Measurements from ENCODE around the gene ATAD3C. TPM values are rescaled to one million over a fixed set of nuclear protein-coding genes. Genes with fewer than 3 reads are reported as not detected.
"Not testable (repeated sequence)": the region's sequence is repeated elsewhere in the genome, so short reads cannot be mapped to it uniquely, and the experiment has no call there.

ATAD3C gene, protein sequence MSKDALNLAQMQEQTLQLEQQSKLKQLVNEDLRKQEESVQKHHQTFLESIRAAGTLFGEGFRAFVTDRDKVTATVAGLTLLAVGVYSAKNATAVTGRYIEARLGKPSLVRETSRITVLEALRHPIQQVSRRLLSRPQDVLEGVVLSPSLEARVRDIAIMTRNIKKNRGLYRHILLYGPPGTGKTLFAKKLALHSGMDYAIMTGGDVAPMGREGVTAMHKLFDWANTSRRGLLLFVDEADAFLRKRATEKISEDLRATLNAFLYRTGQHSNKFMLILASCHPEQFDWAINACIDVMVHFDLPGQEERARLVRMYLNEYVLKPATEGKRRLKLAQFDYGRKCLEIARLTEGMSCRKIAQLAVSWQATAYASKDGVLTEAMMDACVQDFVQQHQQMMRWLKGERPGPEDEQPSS
- polyA plus RNA-seq (2012; ENCODE audit: low read depth, missing spikeins) = 0.40 TPM

GRCh38 chr1:1449099-1449739 is at the start of gene ATAD3C:
Gene ATAD3C (plus strand): TSS chr1:1449689. CDS start chr1:1450684, 995 bp downstream.
- no peak for DNase-seq (ENCODE audit: insufficient read length, low spot score)
- no peak for FAIRE-seq
- TF ChIP-seq POLR2AphosphoS5 (IDR thresholded peaks at IDR 0.05; ENCODE audit: low read depth, low read length) (no peak), TAF1 (IDR thresholded peaks at IDR 0.05; ENCODE audit: low read depth, low read length) (no peak)

DNA sequence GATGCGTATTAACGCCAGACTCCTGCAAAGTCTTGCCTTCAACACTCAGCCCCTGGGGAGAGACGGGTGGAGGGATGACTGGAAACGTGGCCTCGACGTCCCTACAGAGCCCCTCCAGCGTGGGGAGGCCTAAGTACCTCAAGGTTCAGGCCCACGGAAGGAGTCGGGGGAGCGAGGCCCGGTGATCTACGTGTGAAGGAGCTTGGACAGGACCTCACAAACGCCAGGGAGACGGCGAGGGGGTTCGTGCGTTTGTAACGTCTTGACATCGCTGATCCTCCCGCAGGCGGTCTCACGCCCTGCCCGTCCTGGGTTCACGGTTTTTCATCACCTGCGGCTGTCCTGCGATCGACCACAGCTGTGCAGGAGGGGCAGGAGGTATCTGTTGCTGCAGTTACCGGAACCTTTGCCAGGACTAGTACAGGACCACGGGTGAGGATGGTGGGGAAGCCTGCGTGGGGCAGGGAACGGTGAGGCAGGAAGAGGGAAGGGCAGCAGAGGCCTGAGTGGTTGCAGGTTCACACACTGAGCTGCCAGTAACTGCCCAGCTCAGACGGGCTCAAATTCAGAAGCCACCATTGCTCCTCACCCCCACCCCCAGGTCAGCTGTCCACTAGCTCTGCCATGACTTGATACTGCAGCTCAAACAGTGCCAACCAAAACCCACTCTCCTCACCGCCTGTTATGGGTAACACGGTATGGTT is 49.5 kb upstream of the ATAD3C start:
- peak; percentile 66 for FAIRE-seq
- DNase-seq (ENCODE audit: insufficient read length, low spot score) = no peak
- TF ChIP-seq POLR2AphosphoS5 (IDR thresholded peaks at IDR 0.05; ENCODE audit: low read depth, low read length) = peak; percentile 65
- no peak for TF ChIP-seq SPI1 (IDR thresholded peaks at IDR 0.05; ENCODE audit: low read depth, low read length)
- 0 out of 2 replicates have a peak, but pooled peaks have one; percentile 20 for TF ChIP-seq TAF1 (IDR thresholded peaks at IDR 0.05; ENCODE audit: low read depth, low read length)

- no peak for FAIRE-seq
- DNase-seq (ENCODE audit: insufficient read length, low spot score) = no peak
- TF ChIP-seq TAF1 (IDR thresholded peaks at IDR 0.05; ENCODE audit: low read depth, low read length) = 0 out of 2 replicates have a peak, but pooled peaks have one; percentile 0
- TF ChIP-seq PAX5 (IDR thresholded peaks at IDR 0.05; ENCODE audit: insufficient read depth, low read length, severe bottlenecking) = no peak
- TF ChIP-seq POLR2AphosphoS5 (IDR thresholded peaks at IDR 0.05; ENCODE audit: low read depth, low read length) = peak; percentile 27
- TF ChIP-seq POU2F2 (IDR thresholded peaks at IDR 0.05; ENCODE audit: low read depth, low read length) = peak; percentile 21; the same call in 1 of the 2 replicates
- TF ChIP-seq POLR2A (IDR thresholded peaks at IDR 0.05; ENCODE audit: low read depth, low read length) = 0 out of 2 replicates have a peak, but pooled peaks have one; percentile 29
- TF ChIP-seq SPI1 (IDR thresholded peaks at IDR 0.05; ENCODE audit: low read depth, low read length) = no peak
Measured at GRCh38 chr1:1400576-1401456, 48.7 kb upstream of the ATAD3C start.

- DNase-seq (ENCODE audit: insufficient read length, low spot score) = no peak
- TF ChIP-seq POLR2A (IDR thresholded peaks at IDR 0.05; ENCODE audit: low read depth, low read length) = peak; percentile 41; the same call in 1 of the 2 replicates
- no peak for TF ChIP-seq POU2F2 (IDR thresholded peaks at IDR 0.05; ENCODE audit: low read depth, low read length)
- no peak for TF ChIP-seq TAF1 (IDR thresholded peaks at IDR 0.05; ENCODE audit: low read depth, low read length)
- TF ChIP-seq SPI1 (IDR thresholded peaks at IDR 0.05; ENCODE audit: low read depth, low read length) = no peak
- no peak for TF ChIP-seq PAX5 (IDR thresholded peaks at IDR 0.05; ENCODE audit: insufficient read depth, low read length, severe bottlenecking)
- TF ChIP-seq POLR2AphosphoS5 (IDR thresholded peaks at IDR 0.05; ENCODE audit: low read depth, low read length) = 0 out of 2 replicates have a peak, but pooled peaks have one; percentile 12
- no peak for FAIRE-seq
Measured at GRCh38 chr1:1401457-1402010, 48.0 kb upstream of the ATAD3C start.

DNA sequence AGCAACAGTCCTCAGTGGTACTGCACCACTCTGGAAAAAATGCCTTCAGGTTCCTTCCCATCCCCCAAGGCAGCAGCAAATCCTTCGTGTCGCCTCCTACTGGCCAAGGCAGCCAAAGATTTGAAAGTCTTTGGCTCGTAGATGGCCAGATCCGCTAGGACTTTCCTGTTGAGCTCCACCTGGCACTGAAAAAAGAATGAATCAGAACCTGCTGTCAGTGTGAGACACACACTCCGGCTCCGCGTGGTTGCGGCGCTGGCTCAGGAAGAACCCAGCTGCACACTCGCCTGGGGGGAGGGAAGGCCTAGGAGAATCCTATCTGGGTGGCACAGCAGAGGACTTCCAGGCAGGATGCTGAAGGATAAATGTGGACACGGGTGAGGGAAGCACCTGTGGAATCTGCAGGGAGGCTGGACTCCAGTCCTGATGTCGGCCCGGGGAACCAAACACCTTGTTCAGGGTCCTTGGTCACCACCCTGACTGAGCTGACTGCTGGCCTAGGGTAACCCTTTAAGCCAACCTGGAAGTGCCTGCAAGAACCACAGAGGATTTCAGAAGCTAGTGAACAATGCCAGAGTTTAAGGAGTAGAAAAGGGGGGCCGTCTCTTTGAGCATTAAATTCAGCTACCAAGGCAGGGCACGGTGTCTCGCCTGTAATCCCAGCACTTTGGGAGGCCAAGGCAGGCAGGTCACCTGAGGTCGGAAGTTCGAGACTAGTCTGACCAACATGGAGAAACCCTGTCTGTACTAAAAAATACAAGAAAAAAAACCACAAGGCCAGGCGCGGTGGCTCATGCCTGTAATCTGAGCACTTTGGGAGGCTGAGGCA is 47.2 kb upstream of the ATAD3C start:
- FAIRE-seq (no peak), DNase-seq (ENCODE audit: insufficient read length, low spot score) (no peak)
- TF ChIP-seq TAF1 (IDR thresholded peaks at IDR 0.05; ENCODE audit: low read depth, low read length) (no peak), POLR2AphosphoS5 (IDR thresholded peaks at IDR 0.05; ENCODE audit: low read depth, low read length) (peak; percentile 63)

DNA sequence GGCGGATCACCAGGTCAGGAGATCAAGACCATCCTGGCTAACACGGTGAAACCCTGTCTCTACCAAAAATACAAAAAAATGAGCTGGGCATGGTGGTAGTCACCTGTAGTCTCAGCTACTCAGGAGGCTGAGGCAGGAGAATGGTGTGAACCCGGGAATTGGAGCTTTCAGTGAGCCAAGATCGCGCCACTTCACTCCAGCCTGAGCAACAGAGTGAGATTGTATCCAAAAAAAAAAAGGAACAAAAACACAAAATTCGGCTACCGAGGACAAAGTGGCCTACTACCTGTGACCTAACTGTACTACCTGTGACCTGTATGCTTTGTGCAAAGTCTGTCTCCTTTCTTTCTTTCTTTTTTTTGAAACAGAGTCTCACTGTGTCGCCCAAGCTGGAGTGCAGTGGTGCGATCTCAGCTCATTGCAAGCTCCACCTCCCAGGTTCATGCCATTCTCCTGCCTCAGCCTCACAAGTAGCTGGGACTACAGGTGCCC is 46.5 kb upstream of the ATAD3C start:
- not testable (repeated sequence) for DNase-seq (ENCODE audit: insufficient read length, low spot score); FAIRE-seq

- DNase-seq (ENCODE audit: insufficient read length, low spot score) = no peak
- no peak for TF ChIP-seq POLR2AphosphoS5 (IDR thresholded peaks at IDR 0.05; ENCODE audit: low read depth, low read length)
- TF ChIP-seq PAX5 (IDR thresholded peaks at IDR 0.05; ENCODE audit: insufficient read depth, low read length, severe bottlenecking) = no peak
- no peak for TF ChIP-seq SPI1 (IDR thresholded peaks at IDR 0.05; ENCODE audit: low read depth, low read length)
- TF ChIP-seq POLR2A (IDR thresholded peaks at IDR 0.05; ENCODE audit: low read depth, low read length) = no peak
- TF ChIP-seq TAF1 (IDR thresholded peaks at IDR 0.05; ENCODE audit: low read depth, low read length) = no peak
- peak; percentile 21; the same call in 1 of the 2 replicates for TF ChIP-seq POU2F2 (IDR thresholded peaks at IDR 0.05; ENCODE audit: low read depth, low read length)
- FAIRE-seq = no peak
Measured at GRCh38 chr1:1403653-1404052, 45.8 kb upstream of the ATAD3C start.

DNA sequence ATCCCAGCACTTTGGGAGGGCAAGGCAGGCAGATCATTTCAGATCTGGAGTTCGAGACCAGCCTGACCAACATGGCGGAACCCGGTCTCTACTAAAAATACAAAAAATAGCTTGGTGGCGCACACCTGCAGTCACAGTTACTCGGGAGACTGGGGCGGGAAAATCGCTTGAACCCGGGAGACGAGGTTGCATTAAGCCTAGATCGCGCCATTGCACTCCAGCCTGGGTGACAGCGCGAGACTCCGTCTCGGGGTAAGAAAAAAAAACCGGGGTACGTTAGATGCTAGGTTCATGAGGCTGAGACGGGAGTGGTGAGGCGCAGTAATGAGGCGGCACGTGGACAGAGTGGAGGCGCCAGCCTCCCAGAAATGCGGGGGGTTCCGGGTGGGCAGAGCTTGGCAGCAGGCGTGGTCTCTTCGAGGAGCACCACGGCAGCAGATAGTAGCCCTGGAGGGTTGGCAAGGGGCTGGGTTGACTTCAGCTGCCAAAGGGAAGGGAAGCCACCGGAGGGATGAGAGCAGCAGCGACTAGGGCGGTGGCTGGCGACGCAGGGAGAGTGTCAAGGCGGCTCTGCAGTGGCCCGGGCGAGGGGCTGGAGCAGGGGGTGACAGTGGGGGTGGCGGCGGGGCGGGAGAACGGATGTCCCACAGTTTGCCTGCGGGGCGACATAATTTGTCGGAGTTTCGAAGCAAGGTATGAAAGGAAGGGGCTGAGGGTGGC is 43.2 kb upstream of the ATAD3C start:
- FAIRE-seq (peak; percentile 70), DNase-seq (ENCODE audit: insufficient read length, low spot score) (no peak)
- TF ChIP-seq POLR2AphosphoS5 (IDR thresholded peaks at IDR 0.05; ENCODE audit: low read depth, low read length) (no peak), POLR2A (IDR thresholded peaks at IDR 0.05; ENCODE audit: low read depth, low read length) (no peak), PAX5 (IDR thresholded peaks at IDR 0.05; ENCODE audit: insufficient read depth, low read length, severe bottlenecking) (no peak), SPI1 (IDR thresholded peaks at IDR 0.05; ENCODE audit: low read depth, low read length) (no peak), POU2F2 (IDR thresholded peaks at IDR 0.05; ENCODE audit: low read depth, low read length) (no peak), TAF1 (IDR thresholded peaks at IDR 0.05; ENCODE audit: low read depth, low read length) (no peak)

Data from GM12891 (cell line).